Measurements from ENCODE around the gene EDAR. TPM values are rescaled to one million over a fixed set of nuclear protein-coding genes. Genes with fewer than 3 reads are reported as not detected.

EDAR gene
- total RNA-seq, 1 donor from 2014 or later: not detected

- Mint-ChIP-seq H3K27me3 (ENCODE audit: low read depth) (no peaks in the 10 kb centered on the region), H3K27ac (ENCODE audit: unreplicated experiment) (no peak overlapping the region), H3K36me3 (ENCODE audit: low read depth) (no peaks in the 10 kb centered on the region), H3K4me1 (peaks cover 4% of the 10 kb centered on the region), H3K9me3 (no peaks in the 10 kb centered on the region), H3K4me3 (no peak overlapping the region)
- DNase-seq (ENCODE audit: low read depth, low spot score): no peak
- TF ChIP-seq, protein P1, sequence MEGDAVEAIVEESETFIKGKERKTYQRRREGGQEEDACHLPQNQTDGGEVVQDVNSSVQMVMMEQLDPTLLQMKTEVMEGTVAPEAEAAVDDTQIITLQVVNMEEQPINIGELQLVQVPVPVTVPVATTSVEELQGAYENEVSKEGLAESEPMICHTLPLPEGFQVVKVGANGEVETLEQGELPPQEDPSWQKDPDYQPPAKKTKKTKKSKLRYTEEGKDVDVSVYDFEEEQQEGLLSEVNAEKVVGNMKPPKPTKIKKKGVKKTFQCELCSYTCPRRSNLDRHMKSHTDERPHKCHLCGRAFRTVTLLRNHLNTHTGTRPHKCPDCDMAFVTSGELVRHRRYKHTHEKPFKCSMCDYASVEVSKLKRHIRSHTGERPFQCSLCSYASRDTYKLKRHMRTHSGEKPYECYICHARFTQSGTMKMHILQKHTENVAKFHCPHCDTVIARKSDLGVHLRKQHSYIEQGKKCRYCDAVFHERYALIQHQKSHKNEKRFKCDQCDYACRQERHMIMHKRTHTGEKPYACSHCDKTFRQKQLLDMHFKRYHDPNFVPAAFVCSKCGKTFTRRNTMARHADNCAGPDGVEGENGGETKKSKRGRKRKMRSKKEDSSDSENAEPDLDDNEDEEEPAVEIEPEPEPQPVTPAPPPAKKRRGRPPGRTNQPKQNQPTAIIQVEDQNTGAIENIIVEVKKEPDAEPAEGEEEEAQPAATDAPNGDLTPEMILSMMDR (conservative IDR thresholded peaks at IDR 0.05): no peak
Measured at GRCh38 chr2:108923019-108923700, 65.9 kb downstream of the EDAR start.

- Mint-ChIP-seq H3K27me3 (ENCODE audit: low read depth) (no peaks in the 10 kb centered on the region), H3K27ac (ENCODE audit: unreplicated experiment) (no peak overlapping the region), H3K36me3 (ENCODE audit: low read depth) (no peaks in the 10 kb centered on the region), H3K4me1 (peaks cover 8% of the 10 kb centered on the region), H3K4me3 (no peak overlapping the region), H3K9me3 (no peaks in the 10 kb centered on the region)
- TF ChIP-seq, protein P1 (conservative IDR thresholded peaks at IDR 0.05): no peak
- no peak for DNase-seq (ENCODE audit: low read depth, low spot score)
Measured at GRCh38 chr2:108922141-108922915, 66.7 kb downstream of the EDAR start.

GRCh38 chr2:108921096-108922030, 67.7 kb downstream of the EDAR start:
- H3K27ac Mint-ChIP-seq (ENCODE audit: unreplicated experiment): no peak overlapping the region
- no peaks in the 10 kb centered on the region for H3K27me3 Mint-ChIP-seq (ENCODE audit: low read depth)
- peaks cover 17% of the 10 kb centered on the region for H3K4me1 Mint-ChIP-seq
- no peaks in the 10 kb centered on the region for H3K9me3 Mint-ChIP-seq
- H3K36me3 Mint-ChIP-seq (ENCODE audit: low read depth): no peaks in the 10 kb centered on the region
- no peak for DNase-seq (ENCODE audit: low read depth, low spot score)
- H3K4me3 Mint-ChIP-seq: no peak overlapping the region
- TF ChIP-seq, protein P1 (conservative IDR thresholded peaks at IDR 0.05): no peak

DNA sequence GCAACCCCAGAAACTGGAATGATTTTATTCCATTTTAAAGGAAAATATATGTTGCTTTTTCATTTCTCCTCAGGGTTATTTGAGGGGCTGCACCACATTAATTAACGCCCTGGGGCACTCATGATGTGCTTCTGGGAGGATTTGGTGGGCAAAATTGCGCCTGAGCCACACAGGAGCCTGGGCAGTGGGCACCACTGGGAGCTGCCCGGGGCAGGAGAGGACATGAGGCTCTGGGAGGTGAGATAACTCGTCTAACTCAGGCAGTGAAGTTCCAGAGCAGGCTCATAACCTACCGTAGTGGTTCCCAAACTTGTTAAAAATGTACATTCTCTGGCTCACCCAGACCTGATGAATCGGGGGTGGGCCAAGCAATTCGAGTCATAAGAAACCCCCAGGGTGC, 68.3 kb downstream of the EDAR start:
- H3K27ac Mint-ChIP-seq (ENCODE audit: unreplicated experiment): no peak overlapping the region
- TF ChIP-seq, protein P1 (conservative IDR thresholded peaks at IDR 0.05): no peak
- no peaks in the 10 kb centered on the region for H3K36me3 Mint-ChIP-seq (ENCODE audit: low read depth)
- H3K4me3 Mint-ChIP-seq: no peak overlapping the region
- H3K4me1 Mint-ChIP-seq: peaks cover 23% of the 10 kb centered on the region
- no peak for DNase-seq (ENCODE audit: low read depth, low spot score)
- H3K27me3 Mint-ChIP-seq (ENCODE audit: low read depth): no peaks in the 10 kb centered on the region
- H3K9me3 Mint-ChIP-seq: no peaks in the 10 kb centered on the region

All from neural crest cell (in vitro differentiated cells).